ENCODE data around the gene ZNF385C.

DNA sequence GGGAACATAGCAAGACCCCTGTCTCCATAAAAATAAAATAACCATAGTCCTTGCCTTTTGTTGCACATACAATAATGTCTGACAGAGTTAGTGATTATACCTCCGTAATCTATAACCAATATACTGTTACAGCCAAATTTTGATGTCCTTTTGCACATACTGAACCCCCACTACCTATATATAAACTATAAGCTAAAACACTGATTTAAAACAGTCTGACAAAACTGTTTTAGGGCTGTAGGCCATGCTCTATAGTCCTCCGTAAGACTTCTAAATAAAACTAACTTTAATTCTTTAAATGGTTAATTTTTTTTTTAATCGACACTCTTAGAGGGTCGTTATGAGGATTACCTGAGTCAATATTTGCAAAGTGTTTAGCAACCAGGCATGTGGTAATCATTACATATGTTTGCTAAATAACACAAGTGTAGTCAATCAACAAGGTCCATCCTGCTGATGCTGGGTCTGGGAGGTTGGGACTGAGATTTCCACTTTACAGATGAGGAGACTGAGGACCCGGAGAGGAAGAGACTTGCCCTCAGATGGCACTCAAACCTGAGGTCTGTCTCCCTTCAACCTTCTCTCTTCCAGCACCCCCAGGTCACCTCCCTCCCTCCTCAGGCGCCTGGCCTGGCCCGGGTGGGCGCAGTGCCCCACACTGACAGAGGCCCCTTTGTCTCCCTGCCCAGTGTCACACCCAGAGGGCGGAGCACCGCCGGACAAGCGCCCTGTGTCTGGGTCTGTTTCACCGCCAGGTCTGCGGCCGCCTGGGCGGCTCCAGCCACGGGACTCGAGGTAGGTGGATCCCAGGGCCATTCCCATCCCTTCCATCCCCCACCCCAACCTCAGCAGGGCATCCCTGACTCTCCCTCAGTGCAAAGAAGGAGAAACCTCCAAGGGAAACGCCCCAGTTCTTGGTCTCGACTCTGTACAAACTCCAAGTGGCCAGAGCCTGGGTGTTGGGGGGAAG, 10.3 kb downstream of the ZNF385C start:
- TF ChIP-seq, protein P1, sequence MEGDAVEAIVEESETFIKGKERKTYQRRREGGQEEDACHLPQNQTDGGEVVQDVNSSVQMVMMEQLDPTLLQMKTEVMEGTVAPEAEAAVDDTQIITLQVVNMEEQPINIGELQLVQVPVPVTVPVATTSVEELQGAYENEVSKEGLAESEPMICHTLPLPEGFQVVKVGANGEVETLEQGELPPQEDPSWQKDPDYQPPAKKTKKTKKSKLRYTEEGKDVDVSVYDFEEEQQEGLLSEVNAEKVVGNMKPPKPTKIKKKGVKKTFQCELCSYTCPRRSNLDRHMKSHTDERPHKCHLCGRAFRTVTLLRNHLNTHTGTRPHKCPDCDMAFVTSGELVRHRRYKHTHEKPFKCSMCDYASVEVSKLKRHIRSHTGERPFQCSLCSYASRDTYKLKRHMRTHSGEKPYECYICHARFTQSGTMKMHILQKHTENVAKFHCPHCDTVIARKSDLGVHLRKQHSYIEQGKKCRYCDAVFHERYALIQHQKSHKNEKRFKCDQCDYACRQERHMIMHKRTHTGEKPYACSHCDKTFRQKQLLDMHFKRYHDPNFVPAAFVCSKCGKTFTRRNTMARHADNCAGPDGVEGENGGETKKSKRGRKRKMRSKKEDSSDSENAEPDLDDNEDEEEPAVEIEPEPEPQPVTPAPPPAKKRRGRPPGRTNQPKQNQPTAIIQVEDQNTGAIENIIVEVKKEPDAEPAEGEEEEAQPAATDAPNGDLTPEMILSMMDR (conservative IDR thresholded peaks at IDR 0.05 in 1 of 2, IDR thresholded peaks at IDR 0.05 in 1 of 2; ENCODE audit: low read depth in 1 of 2, low read length in 2 of 2), result no peak
- no peak for TF ChIP-seq EZH2 (IDR thresholded peaks at IDR 0.05; ENCODE audit: low read length, missing control alignments)
